Activated CD8-positive, alpha-beta T cell treated with anti-CD3 and anti-CD28 coated beads for 36 hours (primary cell): ENCODE data around the gene SKIC2. TPM values are rescaled to one million over a fixed set of nuclear protein-coding genes. Genes with fewer than 3 reads are reported as not detected.
"Not testable (repeated sequence)": the region's sequence is repeated elsewhere in the genome, so short reads cannot be mapped to it uniquely, and the experiment has no call there.

ENCODE experiments used
- ATAC-seq: fragments of 200-7000 bp; cut with Tn5 transposase; one replicate; pipeline ENCODE4 v1.10.0; 2021; ENCODE audit warnings: mild to moderate bottlenecking, moderate library complexity
- CTCF ChIA-PET: fragments of 350-600 bp; sonication (Branson Sonifier 250); formaldehyde crosslinking; loops from one replicate; lab custom pipeline; 2021; ENCODE audit warnings: antibody characterized with exemption; lab: Charles Lee
- POLR2A ChIA-PET: fragments of 350-600 bp; sonication (Branson Sonifier 250); formaldehyde crosslinking; loops from one replicate; lab custom pipeline; 2021; ENCODE audit warnings: antibody characterized with exemption; lab: Charles Lee
- DNase-seq: peaks from one replicate; pipeline ENCODE4 v3.0.0-alpha.2; 2020
- H3K27ac Mint-ChIP-seq: one replicate; pipeline ENCODE4 v1.8.0; 2021; ENCODE audit warnings: mild to moderate bottlenecking, mixed read lengths
- H3K27me3 Mint-ChIP-seq: one replicate; pipeline ENCODE4 v1.8.0; 2021; ENCODE audit warnings: mixed read lengths
- H3K36me3 Mint-ChIP-seq: one replicate; pipeline ENCODE4 v1.8.0; 2021; ENCODE audit warnings: low read depth, mixed read lengths
- H3K4me1 Mint-ChIP-seq: one replicate; pipeline ENCODE4 v1.8.0; 2021; ENCODE audit warnings: low read depth, mixed read lengths
- H3K4me3 Mint-ChIP-seq: one replicate; pipeline ENCODE4 v1.8.0; 2021; ENCODE audit warnings: mild to moderate bottlenecking, moderate library complexity, mixed read lengths
- H3K9me3 Mint-ChIP-seq: one replicate; pipeline ENCODE4 v1.8.0; 2021; ENCODE audit warnings: mixed read lengths
- intact Hi-C: fragments of 100-400 bp; cut with micrococcal nuclease; formaldehyde crosslinking; loops from one replicate; pipeline ENCODE4 v1.10.0; 2022
- microRNA-seq: library from miRNA; unstranded; fragments of <30 nt; microRNA quantifications from one replicate; pipeline ENCODE4 v1.2.0, GENCODE V29; 2022; ENCODE audit warnings: borderline microRNAs expressed, borderline replicate concordance
- total RNA-seq, 2 experiments: library from RNA; stranded (reverse); gene quantifications; one replicate each; pipeline ENCODE4 v1.2.3, GENCODE V29; 2021

Gene SKIC2
- total RNA-seq, 2 experiments from 2014 or later: 76.5 to 77.3 TPM

DNA sequence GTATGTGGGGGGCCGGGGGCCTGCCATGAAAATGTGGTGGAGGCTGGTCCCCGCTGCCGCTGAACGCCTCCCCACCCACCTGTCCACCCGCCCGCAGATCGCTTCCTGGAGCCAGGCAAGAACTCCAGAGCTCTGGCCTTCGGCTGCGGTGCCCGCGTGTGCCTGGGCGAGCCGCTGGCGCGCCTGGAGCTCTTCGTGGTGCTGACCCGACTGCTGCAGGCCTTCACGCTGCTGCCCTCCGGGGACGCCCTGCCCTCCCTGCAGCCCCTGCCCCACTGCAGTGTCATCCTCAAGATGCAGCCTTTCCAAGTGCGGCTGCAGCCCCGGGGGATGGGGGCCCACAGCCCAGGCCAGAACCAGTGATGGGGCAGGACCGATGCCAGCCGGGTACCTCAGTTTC, 49.1 kb downstream of the SKIC2 start:
- H3K9me3 Mint-ChIP-seq, H3K27ac Mint-ChIP-seq, H3K4me1 Mint-ChIP-seq, H3K36me3 Mint-ChIP-seq, POLR2A ChIA-PET, ATAC-seq, H3K27me3 Mint-ChIP-seq, H3K4me3 Mint-ChIP-seq, CTCF ChIA-PET, intact Hi-C loops, DNase-seq: not testable (repeated sequence)

DNA sequence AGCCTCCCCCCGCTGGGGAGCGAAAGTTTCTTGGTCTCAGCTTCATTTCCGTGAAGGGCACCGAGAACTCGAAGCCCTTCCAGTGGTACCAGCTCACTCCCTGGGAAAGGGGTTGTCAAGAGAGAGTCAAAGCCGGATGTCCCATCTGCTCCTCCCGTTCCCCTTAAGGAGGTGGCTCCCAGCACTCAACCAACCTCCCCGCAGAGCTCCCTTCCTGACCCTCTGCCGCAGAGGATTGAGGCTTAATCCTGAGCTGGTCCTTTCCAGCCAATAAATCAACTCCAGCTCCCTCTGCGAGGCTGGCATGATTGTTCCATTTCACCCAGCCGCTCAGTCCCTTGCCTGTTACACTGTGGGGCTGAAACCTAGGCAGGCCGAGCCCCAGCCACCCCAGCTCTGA, 49.6 kb downstream of the SKIC2 start:
- DNase-seq, H3K27ac Mint-ChIP-seq, H3K9me3 Mint-ChIP-seq, CTCF ChIA-PET, H3K36me3 Mint-ChIP-seq, intact Hi-C loops, POLR2A ChIA-PET, ATAC-seq, H3K27me3 Mint-ChIP-seq, H3K4me3 Mint-ChIP-seq, H3K4me1 Mint-ChIP-seq: not testable (repeated sequence)

DNA sequence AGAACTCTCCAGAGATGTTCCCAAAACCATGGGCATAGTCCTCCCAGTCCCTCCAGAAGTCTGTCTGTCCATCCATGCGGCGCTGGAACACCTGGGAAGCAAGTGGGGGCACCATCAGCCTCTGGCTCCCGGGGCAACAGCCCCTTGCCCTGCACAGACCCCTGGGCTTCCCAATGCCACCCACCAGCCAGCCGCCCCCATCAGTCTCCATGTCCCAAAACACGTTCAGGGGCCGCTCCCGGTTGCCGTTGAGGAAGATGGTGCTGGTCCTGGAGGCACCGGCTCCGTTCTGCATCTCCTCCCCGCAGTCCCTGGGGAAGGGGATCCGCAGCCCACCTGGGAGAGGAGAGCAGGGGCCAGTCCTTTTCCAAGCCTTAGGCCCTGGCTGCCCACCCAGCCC, 50.6 kb downstream of the SKIC2 start:
- H3K4me3 Mint-ChIP-seq, ATAC-seq, POLR2A ChIA-PET, H3K27ac Mint-ChIP-seq, H3K27me3 Mint-ChIP-seq, DNase-seq, H3K4me1 Mint-ChIP-seq, H3K9me3 Mint-ChIP-seq, H3K36me3 Mint-ChIP-seq, CTCF ChIA-PET, intact Hi-C loops: not testable (repeated sequence)

DNA sequence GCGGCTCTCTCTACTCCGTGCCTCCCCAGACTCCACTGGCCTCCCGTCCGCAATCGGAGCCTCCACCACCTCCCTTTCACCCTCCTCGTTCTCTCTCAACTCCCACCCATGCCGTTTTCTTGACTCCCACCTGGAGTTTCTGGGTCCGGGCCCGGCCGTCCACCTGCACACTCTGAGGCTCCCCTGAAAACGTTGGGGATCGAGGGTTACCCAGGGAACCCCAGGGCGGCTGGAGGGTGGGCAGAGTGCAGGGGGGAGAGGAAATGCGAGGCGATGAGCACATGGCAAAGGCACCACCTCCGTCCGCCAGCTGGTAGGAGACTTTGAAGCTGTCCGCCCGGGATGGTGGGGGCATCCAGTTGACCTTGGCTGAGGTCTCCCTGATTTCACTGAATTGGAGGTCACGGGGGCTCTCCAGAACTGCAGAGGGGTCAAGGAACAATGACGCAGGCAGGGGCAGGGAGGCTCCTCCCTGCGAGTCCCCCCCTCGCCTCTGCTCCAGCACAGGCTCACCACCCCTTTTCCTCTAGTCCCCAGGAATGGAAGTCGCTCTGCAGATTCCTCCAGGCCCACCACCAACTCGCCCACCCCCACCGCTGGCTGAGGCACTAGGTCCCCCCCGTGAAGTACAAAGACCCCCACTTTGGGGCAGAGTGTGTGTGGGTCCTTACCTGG, 52.0 kb downstream of the SKIC2 start:
- CTCF ChIA-PET, POLR2A ChIA-PET, H3K27ac Mint-ChIP-seq, ATAC-seq, intact Hi-C loops, H3K4me3 Mint-ChIP-seq, H3K9me3 Mint-ChIP-seq, H3K36me3 Mint-ChIP-seq, DNase-seq, H3K4me1 Mint-ChIP-seq, H3K27me3 Mint-ChIP-seq: not testable (repeated sequence)

DNA sequence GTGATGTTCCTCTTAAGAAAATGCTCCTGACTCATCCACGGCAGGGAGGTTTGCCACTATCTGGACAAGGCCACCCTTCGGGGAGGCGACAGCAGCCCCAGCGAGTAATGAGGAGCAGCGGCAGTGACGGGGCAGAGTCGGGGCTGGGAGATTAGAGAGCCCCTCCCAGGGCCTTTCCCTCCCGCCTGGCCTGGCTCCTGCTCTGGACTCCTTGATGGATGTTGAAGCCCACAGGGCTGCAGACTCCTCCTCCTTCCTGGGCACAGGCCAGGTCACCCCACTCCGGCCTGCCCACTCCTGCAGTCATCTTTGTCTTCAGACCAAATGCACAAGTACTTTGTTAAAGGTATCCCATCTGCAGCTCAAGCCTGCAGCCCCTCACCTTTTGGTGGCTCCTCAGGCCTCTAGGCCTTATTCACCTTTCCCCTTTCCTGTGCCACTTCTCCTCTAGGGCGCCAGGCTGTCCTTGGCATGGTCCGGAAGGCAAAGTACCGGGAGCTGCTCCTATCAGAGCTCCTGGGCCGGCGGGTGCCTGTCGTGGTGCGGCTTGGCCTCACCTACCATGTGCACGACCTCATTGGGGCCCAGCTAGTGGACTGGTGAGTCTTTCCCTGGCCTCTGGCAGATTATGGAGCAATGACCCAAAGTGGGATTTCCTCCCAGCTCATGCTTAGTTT, 54.1 kb downstream of the SKIC2 start:
- intact Hi-C loops, DNase-seq, H3K36me3 Mint-ChIP-seq, ATAC-seq, H3K9me3 Mint-ChIP-seq, H3K27ac Mint-ChIP-seq, H3K27me3 Mint-ChIP-seq, POLR2A ChIA-PET, H3K4me3 Mint-ChIP-seq, CTCF ChIA-PET, H3K4me1 Mint-ChIP-seq: not testable (repeated sequence)

DNA sequence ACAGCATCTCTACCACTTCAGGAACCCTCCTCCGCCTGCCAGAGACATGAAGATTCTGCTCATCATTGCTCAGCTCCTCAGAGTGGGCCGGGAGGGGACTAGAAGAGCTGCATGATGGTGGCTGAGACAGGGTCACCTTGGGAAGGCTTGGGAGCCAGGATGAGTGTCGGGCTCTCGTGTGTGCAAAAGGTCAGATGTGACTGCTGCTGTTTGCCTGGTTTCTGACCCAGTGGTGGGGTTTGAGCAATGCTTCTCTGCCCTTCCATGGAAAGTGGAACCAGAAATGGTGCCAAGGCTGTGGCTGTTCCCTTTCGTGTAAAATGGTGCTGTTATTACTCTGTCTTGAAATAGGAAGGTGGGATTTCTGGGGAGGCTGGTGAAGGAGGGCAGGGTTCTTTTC, 54.8 kb downstream of the SKIC2 start:
- H3K4me1 Mint-ChIP-seq, ATAC-seq, H3K27ac Mint-ChIP-seq, POLR2A ChIA-PET, DNase-seq, H3K9me3 Mint-ChIP-seq, CTCF ChIA-PET, H3K36me3 Mint-ChIP-seq, H3K27me3 Mint-ChIP-seq, intact Hi-C loops, H3K4me3 Mint-ChIP-seq: not testable (repeated sequence)

DNA sequence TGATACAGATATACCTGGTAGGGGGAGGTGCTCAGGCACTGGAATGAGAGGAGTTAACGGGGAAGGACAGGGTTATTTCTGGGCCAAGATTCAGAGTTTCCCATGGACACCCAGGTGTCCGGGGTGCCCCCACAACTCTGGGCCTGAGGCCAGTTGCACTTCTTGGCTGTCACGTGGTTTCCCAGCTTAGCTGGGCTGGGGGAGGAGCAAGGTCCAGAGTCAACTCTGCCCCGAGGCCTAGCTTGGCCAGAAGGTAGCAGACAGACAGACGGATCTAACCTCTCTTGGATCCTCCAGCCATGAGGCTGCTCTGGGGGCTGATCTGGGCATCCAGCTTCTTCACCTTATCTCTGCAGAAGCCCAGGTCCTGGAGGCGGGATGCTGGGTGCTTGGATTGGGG, 55.6 kb downstream of the SKIC2 start, which contains the start of gene C4B:
C4B (plus strand) TSS at position 249 of the 400 bp plus-strand sequence; CDS start at position 300, 51 bp downstream.
- H3K4me3 Mint-ChIP-seq, H3K9me3 Mint-ChIP-seq, H3K36me3 Mint-ChIP-seq, DNase-seq, H3K27ac Mint-ChIP-seq, CTCF ChIA-PET, POLR2A ChIA-PET, ATAC-seq, intact Hi-C loops, H3K4me1 Mint-ChIP-seq, H3K27me3 Mint-ChIP-seq: not testable (repeated sequence)

Small RNAs within 50 kb of the gene (microRNA-seq; reads per million reads assigned to microRNA genes)
- gene MIR1236: not detected

Other genes starting within 250 kb of the SKIC2 start
- gene LY6G6D, start 243.8 kb upstream of the SKIC2 start, total RNA-seq: not detected
- not detected for gene LY6G6C, start 237.4 kb upstream of the SKIC2 start, total RNA-seq
- gene MPIG6B, start 235.8 kb upstream of the SKIC2 start, total RNA-seq: under 1 TPM; 0.65 to 0.81 TPM
- 1 to 10 TPM; 6.3 to 6.9 TPM for gene DDAH2, start 229.9 kb upstream of the SKIC2 start, total RNA-seq
- gene CLIC1, start 222.6 kb upstream of the SKIC2 start, total RNA-seq: 100 to 1,000 TPM; 334 to 346 TPM
- gene MSH5, start 219.2 kb upstream of the SKIC2 start, total RNA-seq: 100 to 1,000 TPM in 1 of 2 experiments, 10 to 100 TPM in 1; 96.9 to 105 TPM
- 10 to 100 TPM; 13.6 to 18.7 TPM for gene SAPCD1, start 196.5 kb upstream of the SKIC2 start, total RNA-seq
- 1 to 10 TPM; 1.6 TPM for gene VWA7, start 181.8 kb upstream of the SKIC2 start, total RNA-seq
- gene VARS1, start 163.4 kb upstream of the SKIC2 start, total RNA-seq: 100 to 1,000 TPM; 150 to 153 TPM
- 100 to 1,000 TPM; 117 to 120 TPM for gene LSM2, start 152.2 kb upstream of the SKIC2 start, total RNA-seq
- 1 to 10 TPM; 1.7 to 2.0 TPM for gene HSPA1L, start 143.9 kb upstream of the SKIC2 start, total RNA-seq
- 10 to 100 TPM; 36.6 to 37.8 TPM for gene HSPA1A, start 143.6 kb upstream of the SKIC2 start, total RNA-seq
- 10 to 100 TPM; 50.4 to 50.8 TPM for gene HSPA1B, start 131.4 kb upstream of the SKIC2 start, total RNA-seq
- 1 to 10 TPM; 8.7 to 9.8 TPM for gene NEU1, start 96.4 kb upstream of the SKIC2 start, total RNA-seq
- not detected for gene SLC44A4, start 80.2 kb upstream of the SKIC2 start, total RNA-seq
- 10 to 100 TPM; 55.4 to 56.8 TPM for gene EHMT2, start 61.5 kb upstream of the SKIC2 start, total RNA-seq
- gene ZBTB12, start 57.1 kb upstream of the SKIC2 start, total RNA-seq: 1 to 10 TPM; 1.8 to 2.1 TPM
- 1 to 10 TPM in 1 of 2 experiments, under 1 TPM in 1; 0.99 to 1.4 TPM for gene C2, start 31.5 kb upstream of the SKIC2 start, total RNA-seq
- under 1 TPM; 0.43 to 0.45 TPM for gene CFB, start 13.1 kb upstream of the SKIC2 start, total RNA-seq
- gene NELFE, start 204 bp upstream of the SKIC2 start, total RNA-seq: 10 to 100 TPM; 60.5 to 61.0 TPM
- gene DXO, start 13.0 kb downstream of the SKIC2 start, total RNA-seq: 10 to 100 TPM; 13.0 to 13.1 TPM
- gene C4A, start 22.9 kb downstream of the SKIC2 start, total RNA-seq: 1 to 10 TPM; 2.8 to 3.2 TPM
- gene C4B, start 55.6 kb downstream of the SKIC2 start, total RNA-seq: 1 to 10 TPM; 2.7 to 3.3 TPM
- gene CYP21A2, start 79.2 kb downstream of the SKIC2 start, total RNA-seq: under 1 TPM; 0.16 to 0.27 TPM
- gene TNXB, start 150.2 kb downstream of the SKIC2 start, total RNA-seq: 1 to 10 TPM; 1.8 to 3.7 TPM
- gene ATF6B, start 169.1 kb downstream of the SKIC2 start, total RNA-seq: 10 to 100 TPM; 54.1 to 55.2 TPM
- 1 to 10 TPM; 5.3 to 5.8 TPM for gene FKBPL, start 171.1 kb downstream of the SKIC2 start, total RNA-seq
- gene PRRT1, start 192.8 kb downstream of the SKIC2 start, total RNA-seq: 1 to 10 TPM; 1.1 to 1.6 TPM
- 10 to 100 TPM; 14.4 to 21.7 TPM for gene PPT2, start 195.0 kb downstream of the SKIC2 start, total RNA-seq
- gene EGFL8, start 205.4 kb downstream of the SKIC2 start, total RNA-seq: 10 to 100 TPM; 13.3 to 14.0 TPM
- gene AGPAT1, start 216.9 kb downstream of the SKIC2 start, total RNA-seq: 10 to 100 TPM; 24.6 to 28.7 TPM
- 10 to 100 TPM; 55.4 to 57.9 TPM for gene RNF5, start 219.2 kb downstream of the SKIC2 start, total RNA-seq
- gene AGER, start 225.1 kb downstream of the SKIC2 start, total RNA-seq: 10 to 100 TPM; 15.5 to 16.4 TPM
- 10 to 100 TPM; 59.6 to 64.2 TPM for gene PBX2, start 231.0 kb downstream of the SKIC2 start, total RNA-seq
- 10 to 100 TPM; 67.8 to 68.7 TPM for gene GPSM3, start 233.5 kb downstream of the SKIC2 start, total RNA-seq